ENCODE data around the gene NTM. TPM values are rescaled to one million over a fixed set of nuclear protein-coding genes. Genes with fewer than 3 reads are reported as not detected.

Gene NTM
- total RNA-seq, 2 donors from 2014 or later: 19.1 to 44.7 TPM

DNA sequence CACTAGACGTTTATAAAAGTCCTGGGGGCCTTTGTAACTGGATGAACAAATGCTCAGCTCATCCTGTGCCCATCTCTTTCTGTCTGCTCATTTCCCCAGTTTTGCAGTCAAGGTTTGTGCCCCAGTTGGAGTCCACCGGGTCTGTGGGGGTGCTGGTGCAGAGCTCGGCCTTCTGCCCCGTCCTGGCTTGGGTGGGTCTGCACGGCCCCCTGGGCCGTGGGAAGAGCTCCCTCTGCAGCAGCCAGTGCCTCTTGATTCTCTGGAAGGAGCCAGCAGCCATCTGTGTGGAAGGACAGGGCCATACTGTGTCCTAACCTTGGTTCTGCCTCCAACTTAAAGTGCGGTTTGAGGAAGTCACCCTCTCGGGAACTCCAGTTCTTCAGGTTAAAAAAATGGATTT lies 140.2 kb downstream of the NTM start:
- no peak overlapping the region for H3K4me3 ChIP-seq
- TF ChIP-seq, protein P1, sequence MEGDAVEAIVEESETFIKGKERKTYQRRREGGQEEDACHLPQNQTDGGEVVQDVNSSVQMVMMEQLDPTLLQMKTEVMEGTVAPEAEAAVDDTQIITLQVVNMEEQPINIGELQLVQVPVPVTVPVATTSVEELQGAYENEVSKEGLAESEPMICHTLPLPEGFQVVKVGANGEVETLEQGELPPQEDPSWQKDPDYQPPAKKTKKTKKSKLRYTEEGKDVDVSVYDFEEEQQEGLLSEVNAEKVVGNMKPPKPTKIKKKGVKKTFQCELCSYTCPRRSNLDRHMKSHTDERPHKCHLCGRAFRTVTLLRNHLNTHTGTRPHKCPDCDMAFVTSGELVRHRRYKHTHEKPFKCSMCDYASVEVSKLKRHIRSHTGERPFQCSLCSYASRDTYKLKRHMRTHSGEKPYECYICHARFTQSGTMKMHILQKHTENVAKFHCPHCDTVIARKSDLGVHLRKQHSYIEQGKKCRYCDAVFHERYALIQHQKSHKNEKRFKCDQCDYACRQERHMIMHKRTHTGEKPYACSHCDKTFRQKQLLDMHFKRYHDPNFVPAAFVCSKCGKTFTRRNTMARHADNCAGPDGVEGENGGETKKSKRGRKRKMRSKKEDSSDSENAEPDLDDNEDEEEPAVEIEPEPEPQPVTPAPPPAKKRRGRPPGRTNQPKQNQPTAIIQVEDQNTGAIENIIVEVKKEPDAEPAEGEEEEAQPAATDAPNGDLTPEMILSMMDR (IDR thresholded peaks at IDR 0.05): no peak
- H3K36me3 ChIP-seq: no peaks in the 10 kb centered on the region
- no peak for DNase-seq (ENCODE audit: low spot score)
- no peaks in the 10 kb centered on the region for H3K27me3 ChIP-seq
- H3K27ac ChIP-seq: no peak overlapping the region
- H3K9me3 ChIP-seq: no peaks in the 10 kb centered on the region
- no peaks in the 10 kb centered on the region for H3K4me1 ChIP-seq

DNA sequence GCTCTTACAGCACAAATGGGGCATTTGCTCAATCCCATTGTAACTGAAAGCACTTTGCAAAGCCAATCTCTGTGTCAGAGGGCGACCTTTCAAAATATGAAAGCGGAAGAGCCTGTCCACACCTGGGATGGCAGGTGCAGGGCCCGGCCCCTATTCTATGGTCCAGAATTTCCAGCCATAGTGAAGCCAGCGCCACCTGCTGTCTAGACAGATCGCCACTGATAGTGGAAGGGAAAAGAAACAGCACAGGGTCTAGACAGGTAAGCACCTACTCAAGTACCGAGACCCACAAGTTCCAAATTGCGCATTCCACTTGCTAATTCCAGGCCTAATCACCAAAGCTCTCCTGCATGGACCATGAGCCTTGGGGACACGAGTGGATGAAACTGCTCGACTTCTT lies 141.4 kb downstream of the NTM start:
- TF ChIP-seq, protein P1 (IDR thresholded peaks at IDR 0.05): peak; percentile 28 to 58
- Histone ChIP-seq H3K4me3 (no peak overlapping the region), H3K9me3 (no peaks in the 10 kb centered on the region), H3K36me3 (no peaks in the 10 kb centered on the region), H3K27ac (no peak overlapping the region), H3K27me3 (no peaks in the 10 kb centered on the region), H3K4me1 (no peaks in the 10 kb centered on the region)
- no peak for DNase-seq (ENCODE audit: low spot score)

DNA sequence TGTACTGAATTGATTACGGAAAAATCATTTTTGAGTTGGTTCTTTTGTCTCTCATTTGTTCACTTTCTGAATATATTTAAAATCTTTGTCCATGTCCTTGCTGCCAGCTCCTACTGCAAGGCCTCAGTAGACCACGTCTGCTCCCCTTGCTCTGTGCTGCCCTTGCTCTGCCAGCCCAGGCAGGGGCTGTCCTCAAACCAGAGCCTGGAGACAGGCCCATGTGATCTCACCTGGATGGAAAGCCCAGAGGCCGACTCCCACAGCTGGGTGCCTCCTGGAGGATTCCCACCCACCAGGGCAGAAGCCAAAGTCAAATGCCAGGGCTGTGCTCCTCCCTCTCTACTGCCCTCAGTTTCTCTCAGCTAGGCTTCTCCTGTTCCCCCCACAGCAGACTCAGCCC lies 141.8 kb downstream of the NTM start:
- no peaks in the 10 kb centered on the region for H3K27me3 ChIP-seq
- no peak overlapping the region for H3K4me3 ChIP-seq
- TF ChIP-seq, protein P1 (IDR thresholded peaks at IDR 0.05): no peak
- no peaks in the 10 kb centered on the region for H3K9me3 ChIP-seq
- no peaks in the 10 kb centered on the region for H3K4me1 ChIP-seq
- no peak for DNase-seq (ENCODE audit: low spot score)
- H3K27ac ChIP-seq: no peak overlapping the region
- H3K36me3 ChIP-seq: no peaks in the 10 kb centered on the region

DNA sequence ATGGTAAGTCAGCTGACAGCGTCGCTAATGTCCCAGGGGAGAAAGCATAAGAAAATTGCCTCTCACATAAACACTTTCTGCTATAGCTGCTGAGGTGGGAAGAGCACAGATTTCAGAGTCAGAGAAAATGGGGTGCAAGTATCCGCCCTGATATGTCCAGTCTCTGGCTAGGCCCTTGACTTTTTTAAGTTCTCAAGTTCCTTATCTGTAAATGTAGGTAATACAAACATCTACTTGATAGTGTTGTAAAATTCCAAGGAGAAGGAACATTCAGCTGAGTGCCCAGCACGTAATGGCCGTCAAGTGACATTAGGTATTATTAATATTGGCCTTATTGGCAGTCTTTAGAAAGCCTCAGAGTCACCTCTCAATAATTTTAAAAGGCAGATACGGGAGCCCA lies 143.6 kb downstream of the NTM start:
- Histone ChIP-seq H3K4me1 (no peaks in the 10 kb centered on the region), H3K27me3 (no peaks in the 10 kb centered on the region), H3K27ac (no peak overlapping the region), H3K36me3 (no peaks in the 10 kb centered on the region), H3K9me3 (no peaks in the 10 kb centered on the region), H3K4me3 (no peak overlapping the region)
- TF ChIP-seq, protein P1 (IDR thresholded peaks at IDR 0.05): no peak
- DNase-seq (ENCODE audit: low spot score): no peak

DNA sequence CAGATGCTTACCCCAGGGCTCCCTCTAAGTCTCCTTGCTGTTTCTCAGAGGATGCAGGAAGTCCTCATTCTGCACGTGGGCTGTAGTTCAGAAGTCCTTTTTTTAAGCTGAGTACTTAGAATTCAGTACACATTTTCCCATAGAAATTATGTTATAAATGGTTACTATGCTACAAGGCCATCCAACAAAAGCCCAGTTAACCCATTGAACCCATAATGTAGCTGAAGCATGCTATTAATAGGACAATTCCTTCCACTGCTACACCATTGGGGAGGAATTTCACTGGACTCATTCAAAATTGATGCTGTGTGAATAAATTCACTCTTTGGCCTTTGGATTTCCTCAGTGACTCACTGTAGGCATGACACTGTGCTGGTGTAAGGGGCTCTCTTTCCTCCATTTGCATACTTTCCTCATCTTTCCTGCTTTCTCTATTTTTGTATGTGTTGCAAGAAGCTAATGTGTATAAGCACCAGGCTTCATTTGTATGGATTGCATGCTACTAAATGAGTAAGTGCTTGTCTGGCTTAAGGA lies 148.0 kb downstream of the NTM start:
- Histone ChIP-seq H3K27me3 (no peaks in the 10 kb centered on the region), H3K4me3 (no peak overlapping the region)

More for the DNA sequence above, 148.0 kb downstream of the NTM start:
- DNase-seq (ENCODE audit: low spot score): no peak
- no peaks in the 10 kb centered on the region for H3K4me1 ChIP-seq
- TF ChIP-seq, protein P1 (IDR thresholded peaks at IDR 0.05): no peak
- H3K9me3 ChIP-seq: no peaks in the 10 kb centered on the region
- no peaks in the 10 kb centered on the region for H3K36me3 ChIP-seq
- no peak overlapping the region for H3K27ac ChIP-seq
